GM23248 (cell line): Measurements from ENCODE around the gene TBCCD1.

ENCODE experiments used
- EZH2 ChIP-seq: fragments of 200-600 bp; sonication (generic); IDR thresholded peaks from 2 replicates; pipeline ENCODE4 v1.6.1; 2018; ENCODE audit warnings: antibody characterized with exemption, mild to moderate bottlenecking; ENCODE audit not compliant: insufficient read depth, poor library complexity, severe bottlenecking
- EZH2phosphoT487 ChIP-seq: fragments of 200-600 bp; sonication (generic); IDR thresholded peaks from 2 replicates; pipeline ENCODE4 v1.6.1; 2018; ENCODE audit warnings: antibody characterized with exemption, moderate library complexity, mild to moderate bottlenecking, low read depth; ENCODE audit not compliant: insufficient read depth

GRCh38 chr3:186509423-186509822, 57.7 kb downstream of the TBCCD1 start:
- TF ChIP-seq EZH2phosphoT487: no peak
- TF ChIP-seq EZH2: no peak
